Parathyroid adenoma (tissue), 2 donors: ENCODE data around the gene UHRF1.

Experiments
- H2AFZ ChIP-seq: fragments of 300-600 bp; sonication (generic); one replicate; pipeline ENCODE4 v1.7.0; 2017; ENCODE audit warnings: antibody characterized with exemption, mild to moderate bottlenecking
- H3K27ac ChIP-seq: fragments of 300-600 bp; sonication (generic); one replicate; pipeline ENCODE4 v1.7.0; 2017
- H3K27me3 ChIP-seq: fragments of 300-600 bp; sonication (generic); one replicate; pipeline ENCODE4 v1.7.0; 2017; ENCODE audit warnings: low read length; ENCODE audit not compliant: control insufficient read depth, insufficient read depth
- H3K36me3 ChIP-seq: fragments of 300-600 bp; sonication (generic); one replicate; pipeline ENCODE4 v1.7.0; 2017; ENCODE audit warnings: low read length; ENCODE audit not compliant: control insufficient read depth, insufficient read depth
- H3K4me1 ChIP-seq: fragments of 300-600 bp; sonication (generic); one replicate; pipeline ENCODE4 v1.7.0; 2017; ENCODE audit warnings: control low read depth
- H3K4me2 ChIP-seq: fragments of 300-600 bp; sonication (generic); one replicate; pipeline ENCODE4 v1.7.0; 2017; ENCODE audit warnings: low read length
- H3K4me3 ChIP-seq: fragments of 300-600 bp; sonication (generic); one replicate; pipeline ENCODE4 v1.7.0; 2017; ENCODE audit warnings: low read depth, low read length
- H3K79me2 ChIP-seq: fragments of 300-600 bp; sonication (generic); one replicate; pipeline ENCODE4 v1.7.0; 2017; ENCODE audit warnings: control low read depth
- H3K9ac ChIP-seq: fragments of 300-600 bp; sonication (generic); one replicate; pipeline ENCODE4 v1.7.0; 2017; ENCODE audit warnings: mild to moderate bottlenecking
- H3K9me3 ChIP-seq: fragments of 300-600 bp; sonication (generic); one replicate; pipeline ENCODE4 v1.7.0; 2017; ENCODE audit warnings: low read length; ENCODE audit not compliant: control insufficient read depth
- CTCF ChIP-seq: fragments of 300-600 bp; sonication (generic); IDR thresholded peaks from one replicate; pipeline ENCODE4 v1.7.0; 2017; ENCODE audit warnings: antibody characterized with exemption, mild to moderate bottlenecking
- donor health status: primary hyperparathyroidism.

Gene UHRF1

GRCh38 chr19:4984438-4984990, 75.2 kb downstream of the UHRF1 start:
- no peak for TF ChIP-seq CTCF
- H3K9me3 ChIP-seq, result no peaks in the 10 kb centered on the region
- no peaks in the 10 kb centered on the region for H3K27me3 ChIP-seq
- H3K9ac ChIP-seq, result no peak overlapping the region
- peaks cover 66% of the 10 kb centered on the region for H3K79me2 ChIP-seq
- H2AFZ ChIP-seq, result no peak overlapping the region
- H3K36me3 ChIP-seq, result no peaks in the 10 kb centered on the region
- H3K4me2 ChIP-seq, result no peak overlapping the region
- no peak overlapping the region for H3K4me3 ChIP-seq
- peaks cover 9% of the 10 kb centered on the region for H3K4me1 ChIP-seq
- H3K27ac ChIP-seq, result peak overlapping the region; percentile 15

GRCh38 chr19:4985551-4985991, 76.3 kb downstream of the UHRF1 start:
- H3K4me1 ChIP-seq, result peaks cover 9% of the 10 kb centered on the region
- TF ChIP-seq CTCF, result no peak
- H3K9ac ChIP-seq, result no peak overlapping the region
- no peak overlapping the region for H2AFZ ChIP-seq
- H3K27me3 ChIP-seq, result no peaks in the 10 kb centered on the region
- no peak overlapping the region for H3K4me2 ChIP-seq
- H3K9me3 ChIP-seq, result no peaks in the 10 kb centered on the region
- H3K27ac ChIP-seq, result no peak overlapping the region
- no peaks in the 10 kb centered on the region for H3K36me3 ChIP-seq
- H3K79me2 ChIP-seq, result peaks cover 61% of the 10 kb centered on the region
- no peak overlapping the region for H3K4me3 ChIP-seq

- peaks cover 58% of the 10 kb centered on the region for H3K79me2 ChIP-seq
- no peaks in the 10 kb centered on the region for H3K27me3 ChIP-seq
- no peak overlapping the region for H3K27ac ChIP-seq
- H2AFZ ChIP-seq, result no peak overlapping the region
- no peaks in the 10 kb centered on the region for H3K9me3 ChIP-seq
- no peak overlapping the region for H3K4me3 ChIP-seq
- peaks cover 9% of the 10 kb centered on the region for H3K4me1 ChIP-seq
- no peaks in the 10 kb centered on the region for H3K36me3 ChIP-seq
- no peak overlapping the region for H3K4me2 ChIP-seq
- H3K9ac ChIP-seq, result no peak overlapping the region
- no peak for TF ChIP-seq CTCF
These were observed 76.8 kb downstream of the UHRF1 start for GRCh38 chr19:4986056-4986455.

- peaks cover 54% of the 10 kb centered on the region for H3K79me2 ChIP-seq
- H3K27me3 ChIP-seq, result no peaks in the 10 kb centered on the region
- H3K36me3 ChIP-seq, result no peaks in the 10 kb centered on the region
- H3K9me3 ChIP-seq, result no peaks in the 10 kb centered on the region
- H3K27ac ChIP-seq, result no peak overlapping the region
- H2AFZ ChIP-seq, result no peak overlapping the region
- H3K4me2 ChIP-seq, result no peak overlapping the region
- no peak overlapping the region for H3K4me3 ChIP-seq
- TF ChIP-seq CTCF, result no peak
- H3K9ac ChIP-seq, result no peak overlapping the region
- H3K4me1 ChIP-seq, result peaks cover 11% of the 10 kb centered on the region
These were observed 77.2 kb downstream of the UHRF1 start for GRCh38 chr19:4986471-4986891.

GRCh38 chr19:4987256-4987655, 78.0 kb downstream of the UHRF1 start:
- no peak for TF ChIP-seq CTCF
- peaks cover 18% of the 10 kb centered on the region for H3K4me1 ChIP-seq

More at GRCh38 chr19:4987256-4987655, 78.0 kb downstream of the UHRF1 start:
- H3K27ac ChIP-seq, result no peak overlapping the region
- H3K9me3 ChIP-seq, result no peaks in the 10 kb centered on the region
- H3K4me3 ChIP-seq, result no peak overlapping the region
- H3K79me2 ChIP-seq, result peaks cover 47% of the 10 kb centered on the region
- H3K4me2 ChIP-seq, result no peak overlapping the region
- H3K9ac ChIP-seq, result no peak overlapping the region
- no peaks in the 10 kb centered on the region for H3K36me3 ChIP-seq
- H2AFZ ChIP-seq, result no peak overlapping the region
- no peaks in the 10 kb centered on the region for H3K27me3 ChIP-seq
